Endothelial cell of umbilical vein (primary cell): ENCODE results near the gene FAM221B. TPM values are rescaled to one million over a fixed set of nuclear protein-coding genes. Genes with fewer than 3 reads are reported as not detected.

Source experiments
- BruUV-seq: library from RNA; stranded (reverse); fragments of 400-500 nt; replicated peaks from 2 replicates; lab custom pipeline; 2021; lab: Mats Ljungman, UMichigan
- CTCF ChIA-PET: fragments of 300-600, 350-600 bp; sonication (Branson Sonifier 250); formaldehyde crosslinking; loops from one replicate; lab custom pipeline; 2021; ENCODE audit warnings: antibody characterized with exemption, inconsistent platforms; lab: Charles Lee
- POLR2A ChIA-PET: fragments of 300-600, 350-600 bp; sonication (Branson Sonifier 250); formaldehyde crosslinking; loops from one replicate; lab custom pipeline; 2021; ENCODE audit warnings: antibody characterized with exemption, inconsistent platforms; lab: Charles Lee
- DNase-seq: peaks from one replicate; pipeline ENCODE4 v3.0.0-alpha.2; 2011; ENCODE audit warnings: low read depth, low spot score
- FAIRE-seq: peaks from 2 replicates; lab custom pipeline; 2011; peaks lifted over from hg19 to GRCh38; lab: Jason Lieb, UNC
- H2AFZ ChIP-seq: 2 replicates; pipeline ENCODE4 v1.6.0; 2012; ENCODE audit warnings: low read depth, low read length, control low read depth, inconsistent platforms
- H3K27ac ChIP-seq: 2 replicates; pipeline ENCODE4 v1.5.1; 2011; ENCODE audit warnings: low read depth, mild to moderate bottlenecking, control low read depth, low read length, moderate library complexity; ENCODE audit not compliant: insufficient read depth
- H3K27me3 ChIP-seq, 2 experiments: 2 replicates each; pipeline versions ENCODE4 v1.6.0 to v1.6.1; 2011; ENCODE audit warnings: low read length in 2 of 2, mixed read lengths in 1 of 2; ENCODE audit not compliant: control insufficient read depth in 2 of 2, insufficient read depth in 2 of 2
- H3K36me3 ChIP-seq, 2 experiments: 2 replicates in 1 of 2; 3 replicates in 1 of 2; pipeline ENCODE4 v1.5.1; 2011; ENCODE audit warnings: low read length in 2 of 2, mild to moderate bottlenecking in 1 of 2, moderate library complexity in 1 of 2; ENCODE audit not compliant: control insufficient read depth in 2 of 2, insufficient read depth in 2 of 2; ENCODE audit errors: extremely low read depth in 1 of 2
- H3K4me1 ChIP-seq: 3 replicates; pipeline ENCODE4 v1.5.1; 2011; ENCODE audit warnings: mild to moderate bottlenecking, low read length; ENCODE audit not compliant: control insufficient read depth, insufficient read depth; ENCODE audit errors: extremely low read depth
- H3K4me2 ChIP-seq: 2 replicates; pipeline ENCODE4 v1.6.1; 2011; ENCODE audit warnings: low read length, control low read depth, mixed read lengths; ENCODE audit not compliant: insufficient read depth
- H3K4me3 ChIP-seq, 3 experiments: fragments of 200-600 bp in 1 of 3; sonication (generic), shearing (Covaris generic) in 1 of 3; replicated peaks in 1 of 3; 2 replicates each; pipeline ENCODE4 v1.5.1; 2011 to 2016; ENCODE audit warnings: control low read depth in 3 of 3, low read length in 3 of 3, mild to moderate bottlenecking in 2 of 3, inconsistent platforms in 1 of 3, low read depth in 1 of 3, moderate library complexity in 1 of 3; ENCODE audit not compliant: insufficient read depth in 1 of 3
- H3K79me2 ChIP-seq: 2 replicates; pipeline ENCODE4 v1.6.0; 2012; ENCODE audit warnings: low read length, inconsistent platforms; ENCODE audit not compliant: control insufficient read depth, insufficient read depth
- H3K9ac ChIP-seq: replicated peaks from 2 replicates; pipeline ENCODE3; 2011; ENCODE audit warnings: low read length, control low read depth; ENCODE audit not compliant: insufficient read depth; ENCODE audit errors: extremely low read depth
- H3K9me1 ChIP-seq: replicated peaks from 3 replicates; pipeline ENCODE4 v1.6.0; 2011; ENCODE audit warnings: mild to moderate bottlenecking, low read length; ENCODE audit not compliant: control insufficient read depth, insufficient read depth; ENCODE audit errors: extremely low read depth
- H3K9me3 ChIP-seq: replicated peaks from 2 replicates; pipeline ENCODE4 v1.5.1; 2012; ENCODE audit warnings: low read length, inconsistent platforms; ENCODE audit not compliant: control insufficient read depth, insufficient read depth
- H4K20me1 ChIP-seq: replicated peaks from 2 replicates; pipeline ENCODE3; 2011; ENCODE audit warnings: mild to moderate bottlenecking, low read length; ENCODE audit not compliant: control insufficient read depth, insufficient read depth; ENCODE audit errors: extremely low read depth
- EZH2 ChIP-seq: IDR thresholded peaks from 2 replicates; pipeline ENCODE4 v1.6.1; 2012; ENCODE audit warnings: borderline replicate concordance, low read depth, mild to moderate bottlenecking, moderate library complexity, low read length, inconsistent platforms; ENCODE audit not compliant: severe bottlenecking
- FOS ChIP-seq: IDR thresholded peaks from 2 replicates; pipeline ENCODE4 v1.6.1; 2011; ENCODE audit warnings: mild to moderate bottlenecking, low read length, moderate library complexity, borderline replicate concordance; ENCODE audit not compliant: insufficient read depth
- GATA2 ChIP-seq: IDR thresholded peaks from 2 replicates; pipeline ENCODE4 v1.7.0; 2011; ENCODE audit warnings: low read depth, mild to moderate bottlenecking, moderate library complexity, mixed read lengths, low read length; ENCODE audit not compliant: insufficient read length, insufficient read depth
- JUN ChIP-seq: IDR thresholded peaks from 2 replicates; pipeline ENCODE4 v1.6.1; 2011; ENCODE audit warnings: borderline replicate concordance, low read depth; ENCODE audit not compliant: insufficient read length, insufficient read depth
- MYC ChIP-seq: IDR thresholded peaks from one replicate; pipeline ENCODE4 v1.6.1; 2011; ENCODE audit warnings: mild to moderate bottlenecking, low read depth, low read length
- POLR2A ChIP-seq: IDR thresholded peaks from 2 replicates; pipeline ENCODE4 v1.6.1; 2012; ENCODE audit warnings: low read depth, mild to moderate bottlenecking, control low read depth, low read length
- POLR2AphosphoS5 ChIP-seq: IDR thresholded peaks from 2 replicates; pipeline ENCODE4 v1.6.1; 2012; ENCODE audit warnings: low read depth, mild to moderate bottlenecking, control low read depth, low read length, moderate library complexity; ENCODE audit not compliant: insufficient read depth
- dilution Hi-C: fragments of 300-500 bp; cut with MboI; formaldehyde crosslinking; loops from one replicate; pipeline ENCODE4 v1.15.0; 2019; ENCODE audit warnings: low sequenced_read_pairs; ENCODE audit not compliant: extremely low pct_ligation_motif_present
- intact Hi-C: fragments of 100-400 bp; cut with micrococcal nuclease; formaldehyde crosslinking; loops from one replicate; pipeline ENCODE4 v1.10.0; 2022
- polyA plus RNA-seq, 4 experiments: library from polyadenylated mRNA; depleted of rRNA in 3 of 4; stranded (reverse) in 3 of 4; unstranded in 1 of 4; fragments of >200 nt; gene quantifications; 2 replicates each; pipeline versions ENCODE4 v1.2.1 to v1.2.3, GENCODE V29; 2011 to 2012; ENCODE audit warnings: missing spikeins in 1 of 4
- total RNA-seq: library from RNA; stranded (reverse); gene quantifications from 2 replicates; pipeline ENCODE4 v1.2.3, GENCODE V29; 2021
- TF ChIP-seq, protein P1 (sequence below): IDR thresholded peaks from 2 replicates; pipeline ENCODE4 v1.6.1; 2011; ENCODE audit not compliant: insufficient read depth, insufficient read length
- TF ChIP-seq, protein P2 (sequence below), 2 donors: IDR thresholded peaks; 1 replicate in 1 of 2; 2 replicates in 1 of 2; pipeline ENCODE4 v1.5.1; 2011; ENCODE audit warnings: low read length in 2 of 2, mild to moderate bottlenecking in 2 of 2, moderate library complexity in 2 of 2, control low read depth in 1 of 2, inconsistent platforms in 1 of 2, low read depth in 1 of 2; ENCODE audit not compliant: insufficient read depth in 1 of 2; ENCODE audit errors: extremely low read depth in 1 of 2

FAM221B gene
- total and polyA plus RNA-seq, 2 donors (not counting 3 experiments of a cell fraction or from before 2014, with no cell fraction given): not detected

DNA sequence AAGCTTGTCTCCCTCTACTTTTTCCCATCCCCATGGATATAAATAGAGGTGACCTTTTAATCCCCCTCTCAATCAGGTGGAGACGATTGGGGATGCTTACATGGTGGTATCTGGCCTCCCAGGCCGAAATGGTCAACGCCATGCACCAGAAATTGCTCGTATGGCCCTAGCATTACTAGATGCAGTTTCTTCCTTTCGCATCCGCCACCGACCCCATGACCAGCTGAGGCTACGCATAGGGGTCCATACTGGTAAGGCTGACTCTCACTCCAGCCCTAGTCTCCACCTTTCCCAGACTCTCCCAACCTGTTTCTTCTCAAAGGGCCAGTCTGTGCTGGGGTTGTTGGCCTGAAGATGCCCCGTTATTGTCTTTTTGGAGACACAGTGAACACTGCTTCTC is 20.1 kb downstream of the FAM221B start:
- ChIA-PET POLR2A (no interaction called here), CTCF (interaction anchor here (0.8 to 1.4 kb wide), 2 partner anchors 18 kb away, joined by 3 to 4 read pairs; no protein-coding TSS in a partner anchor)
- H2AFZ ChIP-seq: no peak overlapping the region
- no peaks in the 10 kb centered on the region for H3K79me2 ChIP-seq
- H3K4me1 ChIP-seq: peaks cover 14% of the 10 kb centered on the region
- peaks cover 0 to 3% of the 10 kb centered on the region in 2 experiments for H3K36me3 ChIP-seq
- no peaks in the 10 kb centered on the region for H3K9me3 ChIP-seq
- no peaks in the 10 kb centered on the region for H3K27me3 ChIP-seq
- FAIRE-seq (no peak), DNase-seq (no peak)
- dilution Hi-C loops: no loop called here
- H3K9ac ChIP-seq: no peak overlapping the region
- H3K4me3 ChIP-seq: no peak overlapping the region
- intact Hi-C loops: no loop called here
- no peaks in the 10 kb centered on the region for H4K20me1 ChIP-seq
- H3K27ac ChIP-seq: no peak overlapping the region
- no peak overlapping the region for H3K4me2 ChIP-seq
- BruUV-seq: no TSS peak
- no peaks in the 10 kb centered on the region for H3K9me1 ChIP-seq
- TF ChIP-seq, protein P1, sequence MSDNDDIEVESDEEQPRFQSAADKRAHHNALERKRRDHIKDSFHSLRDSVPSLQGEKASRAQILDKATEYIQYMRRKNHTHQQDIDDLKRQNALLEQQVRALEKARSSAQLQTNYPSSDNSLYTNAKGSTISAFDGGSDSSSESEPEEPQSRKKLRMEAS: no peak
- TF ChIP-seq FOS (no peak), EZH2 (no peak), POLR2AphosphoS5 (no peak), JUN (no peak), MYC (no peak), GATA2 (no peak), POLR2A (no peak)
- TF ChIP-seq, protein P2, sequence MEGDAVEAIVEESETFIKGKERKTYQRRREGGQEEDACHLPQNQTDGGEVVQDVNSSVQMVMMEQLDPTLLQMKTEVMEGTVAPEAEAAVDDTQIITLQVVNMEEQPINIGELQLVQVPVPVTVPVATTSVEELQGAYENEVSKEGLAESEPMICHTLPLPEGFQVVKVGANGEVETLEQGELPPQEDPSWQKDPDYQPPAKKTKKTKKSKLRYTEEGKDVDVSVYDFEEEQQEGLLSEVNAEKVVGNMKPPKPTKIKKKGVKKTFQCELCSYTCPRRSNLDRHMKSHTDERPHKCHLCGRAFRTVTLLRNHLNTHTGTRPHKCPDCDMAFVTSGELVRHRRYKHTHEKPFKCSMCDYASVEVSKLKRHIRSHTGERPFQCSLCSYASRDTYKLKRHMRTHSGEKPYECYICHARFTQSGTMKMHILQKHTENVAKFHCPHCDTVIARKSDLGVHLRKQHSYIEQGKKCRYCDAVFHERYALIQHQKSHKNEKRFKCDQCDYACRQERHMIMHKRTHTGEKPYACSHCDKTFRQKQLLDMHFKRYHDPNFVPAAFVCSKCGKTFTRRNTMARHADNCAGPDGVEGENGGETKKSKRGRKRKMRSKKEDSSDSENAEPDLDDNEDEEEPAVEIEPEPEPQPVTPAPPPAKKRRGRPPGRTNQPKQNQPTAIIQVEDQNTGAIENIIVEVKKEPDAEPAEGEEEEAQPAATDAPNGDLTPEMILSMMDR (IDR thresholded peaks at IDR 0.05; ENCODE audit: extremely low read depth in 1 of 2, insufficient read depth in 1 of 2, low read depth in 1 of 2, low read length in 2 of 2): no peak
